GM12892 (cell line): ENCODE measurements around the gene ANKRD30A.

Experiments used
- POLR2A ChIP-seq: IDR thresholded peaks from 2 replicates; pipeline ENCODE4 v1.6.1; 2011; ENCODE audit warnings: low read depth, low read length, control low read depth
- POLR2AphosphoS5 ChIP-seq: IDR thresholded peaks from 2 replicates; pipeline ENCODE4 v1.6.1; 2011; ENCODE audit warnings: low read depth, low read length, control low read depth
- TAF1 ChIP-seq: IDR thresholded peaks from 2 replicates; pipeline ENCODE4 v1.6.1; 2011; ENCODE audit warnings: low read depth, mild to moderate bottlenecking, control low read depth, low read length, borderline replicate concordance

DNA sequence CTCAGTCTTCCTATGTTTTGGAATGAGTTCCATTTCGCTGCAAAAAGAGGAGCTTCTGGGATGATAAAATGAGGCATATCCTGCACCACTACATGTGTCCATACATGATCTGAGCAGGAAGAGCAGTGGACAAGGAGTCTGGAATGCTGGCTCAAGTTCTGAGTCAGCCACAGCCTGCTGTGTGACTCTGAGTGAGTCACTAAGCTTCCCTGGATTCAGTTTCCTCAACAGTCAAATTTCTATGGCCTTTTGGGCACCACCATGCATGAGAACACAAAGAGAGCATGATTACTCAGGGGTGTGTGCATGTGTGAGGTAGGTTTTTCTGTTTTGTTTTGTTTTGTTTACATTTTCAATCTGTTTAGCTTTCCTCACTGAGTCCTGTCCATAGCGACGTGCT, 254.6 kb downstream of the ANKRD30A start:
- TF ChIP-seq POLR2A (no peak), POLR2AphosphoS5 (no peak), TAF1 (no peak)
